ENCODE data around the gene PDF. TPM values are rescaled to one million over a fixed set of nuclear protein-coding genes. Genes with fewer than 3 reads are reported as not detected.

The PDF gene
- total RNA-seq, 4 donors from 2014 or later = 12.8 to 25.0 (median 19.1) TPM

DNA sequence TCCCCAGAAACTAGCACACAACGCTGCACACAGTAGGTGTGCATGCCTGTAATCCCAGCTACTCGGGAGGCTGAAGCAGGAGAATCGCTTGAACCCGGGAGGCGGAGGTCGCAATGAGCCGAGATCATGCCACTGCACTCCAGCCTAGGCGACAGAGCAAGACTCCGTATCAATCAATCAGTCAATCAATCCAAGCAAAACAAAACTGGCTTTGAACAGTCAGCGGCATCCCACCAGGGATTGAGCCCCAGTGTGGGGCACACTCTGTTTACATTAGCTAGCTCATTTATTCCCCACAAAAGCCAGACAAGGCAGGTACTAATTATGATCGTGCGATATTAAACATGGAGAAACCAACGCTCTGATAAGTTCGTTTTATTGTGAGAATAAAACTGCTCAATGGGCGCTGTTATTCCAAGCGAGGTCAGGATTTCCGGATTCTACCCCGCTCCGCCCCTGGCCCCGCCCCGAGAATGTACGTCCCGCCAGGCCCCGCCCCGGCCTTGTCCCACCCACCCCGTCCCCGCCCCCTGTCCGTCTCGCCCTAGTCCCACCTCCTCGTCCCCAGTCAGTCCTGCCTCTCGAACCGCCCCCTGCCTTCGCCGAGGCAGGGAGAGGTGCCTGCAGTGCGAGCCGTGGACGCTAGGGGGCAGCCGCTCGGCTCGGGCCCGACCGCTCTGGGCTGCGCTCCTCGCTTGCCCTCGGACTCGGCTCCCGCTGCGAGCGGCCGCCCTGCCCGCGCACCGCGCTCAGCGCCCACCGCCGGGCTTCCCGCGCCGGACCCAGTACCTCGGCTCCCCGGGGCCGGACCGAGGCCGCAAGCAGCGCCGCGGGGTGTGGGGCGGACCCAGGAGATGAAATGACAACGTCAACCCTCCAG, 19.5 kb downstream of the PDF start, which contains the start of gene VPS4A:
Gene VPS4A (plus strand): TSS at position 698 of the 880 bp plus-strand sequence. CDS start 162 bp downstream, at position 860.
- TF ChIP-seq, protein P1, sequence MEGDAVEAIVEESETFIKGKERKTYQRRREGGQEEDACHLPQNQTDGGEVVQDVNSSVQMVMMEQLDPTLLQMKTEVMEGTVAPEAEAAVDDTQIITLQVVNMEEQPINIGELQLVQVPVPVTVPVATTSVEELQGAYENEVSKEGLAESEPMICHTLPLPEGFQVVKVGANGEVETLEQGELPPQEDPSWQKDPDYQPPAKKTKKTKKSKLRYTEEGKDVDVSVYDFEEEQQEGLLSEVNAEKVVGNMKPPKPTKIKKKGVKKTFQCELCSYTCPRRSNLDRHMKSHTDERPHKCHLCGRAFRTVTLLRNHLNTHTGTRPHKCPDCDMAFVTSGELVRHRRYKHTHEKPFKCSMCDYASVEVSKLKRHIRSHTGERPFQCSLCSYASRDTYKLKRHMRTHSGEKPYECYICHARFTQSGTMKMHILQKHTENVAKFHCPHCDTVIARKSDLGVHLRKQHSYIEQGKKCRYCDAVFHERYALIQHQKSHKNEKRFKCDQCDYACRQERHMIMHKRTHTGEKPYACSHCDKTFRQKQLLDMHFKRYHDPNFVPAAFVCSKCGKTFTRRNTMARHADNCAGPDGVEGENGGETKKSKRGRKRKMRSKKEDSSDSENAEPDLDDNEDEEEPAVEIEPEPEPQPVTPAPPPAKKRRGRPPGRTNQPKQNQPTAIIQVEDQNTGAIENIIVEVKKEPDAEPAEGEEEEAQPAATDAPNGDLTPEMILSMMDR (IDR thresholded peaks at IDR 0.05) = peak in 2 of 3 donors; percentile 43 to 83
- ATAC-seq (ENCODE audit: low FRiP score) = peak; percentile 99

DNA sequence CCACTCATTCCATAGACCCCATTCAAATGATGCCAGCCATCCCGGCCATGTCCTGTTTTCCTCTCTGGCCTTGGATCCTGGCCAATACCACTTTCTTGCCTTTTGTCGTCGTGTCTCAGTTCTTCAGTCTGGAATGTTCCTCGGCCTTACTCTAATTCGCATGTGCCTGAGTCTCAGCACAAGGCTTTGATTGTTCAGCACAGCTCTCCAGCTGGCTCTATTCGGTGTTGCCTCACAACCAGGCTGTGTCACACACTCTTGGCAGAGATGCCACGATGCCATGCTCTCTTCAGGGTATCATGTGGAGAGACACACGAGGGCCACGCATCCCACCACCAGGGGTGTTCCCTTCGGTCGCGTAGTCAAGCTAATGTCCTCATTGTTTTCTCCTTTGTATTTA, 21.1 kb downstream of the PDF start:
- no peak for DNase-seq (ENCODE audit: low spot score)
- ATAC-seq (ENCODE audit: low FRiP score) = no peak
- TF ChIP-seq, protein P1 (IDR thresholded peaks at IDR 0.05) = no peak

More for the DNA sequence above, 19.5 kb downstream of the PDF start, which contains the start of gene VPS4A:
- DNase-seq (ENCODE audit: low spot score) = peak; percentile 90

DNA sequence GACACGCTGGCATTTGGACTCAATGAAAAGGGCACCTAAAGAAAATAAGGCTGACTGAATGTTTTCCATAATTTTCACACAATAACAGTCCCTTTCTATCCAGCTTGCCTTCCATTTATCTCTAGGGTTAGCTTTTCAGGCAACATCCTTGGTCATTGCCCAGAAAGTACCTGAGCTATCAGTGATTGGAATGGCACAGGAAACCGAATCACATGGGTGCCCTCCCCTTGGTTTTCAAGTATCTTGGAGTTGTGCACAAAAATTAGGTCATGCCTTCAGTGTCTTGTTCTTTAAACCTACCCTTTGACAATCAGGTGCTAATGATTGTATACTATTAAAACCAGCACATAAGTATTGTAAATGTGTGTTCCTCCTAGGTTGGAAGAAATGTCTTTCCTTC, 22.5 kb downstream of the PDF start:
- TF ChIP-seq, protein P1 (IDR thresholded peaks at IDR 0.05) = no peak
- no peak for DNase-seq (ENCODE audit: low spot score)
- ATAC-seq (ENCODE audit: low FRiP score) = no peak

DNA sequence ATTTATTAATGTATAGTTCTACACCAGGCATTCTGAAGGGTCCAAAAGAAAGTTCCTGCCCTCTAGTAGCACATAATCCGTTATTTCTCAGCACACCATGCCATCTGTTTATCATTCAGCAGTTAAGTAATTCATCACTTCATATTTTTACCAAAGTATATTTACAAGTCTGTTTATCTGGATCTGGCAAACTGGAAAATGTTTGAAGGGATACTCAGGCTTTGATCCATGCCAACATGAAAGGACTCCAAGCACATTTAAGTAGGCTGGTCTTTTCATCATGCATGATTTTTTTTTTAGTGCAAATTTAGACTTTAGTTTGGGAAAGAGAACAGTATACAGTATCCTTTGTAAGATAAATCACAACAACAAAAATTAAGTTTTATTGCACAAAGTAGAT, 23.3 kb downstream of the PDF start:
- no peak for ATAC-seq (ENCODE audit: low FRiP score)
- DNase-seq (ENCODE audit: low spot score) = no peak
- TF ChIP-seq, protein P1 (IDR thresholded peaks at IDR 0.05) = no peak

DNA sequence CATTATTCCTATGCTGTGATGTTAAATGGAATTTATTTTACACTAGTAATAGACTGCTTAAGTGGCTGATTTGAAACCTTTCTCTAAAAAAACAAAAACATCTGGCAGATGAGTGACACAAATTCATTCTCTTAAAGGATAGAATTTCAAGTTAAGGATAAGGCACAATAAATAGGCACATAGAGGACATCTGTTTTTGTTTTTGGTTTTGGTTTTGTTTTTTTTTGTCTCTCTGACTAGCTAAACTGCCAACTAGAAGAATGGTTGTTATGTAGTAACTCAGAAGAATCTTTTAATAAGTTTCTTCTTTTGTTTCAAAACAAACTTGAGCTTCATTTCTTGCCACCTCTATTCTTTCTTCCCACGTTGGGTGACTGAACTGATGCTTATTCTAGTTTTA, 24.4 kb downstream of the PDF start:
- DNase-seq (ENCODE audit: low spot score) (no peak), ATAC-seq (ENCODE audit: low FRiP score) (no peak)
- TF ChIP-seq, protein P1 (IDR thresholded peaks at IDR 0.05) = no peak

DNA sequence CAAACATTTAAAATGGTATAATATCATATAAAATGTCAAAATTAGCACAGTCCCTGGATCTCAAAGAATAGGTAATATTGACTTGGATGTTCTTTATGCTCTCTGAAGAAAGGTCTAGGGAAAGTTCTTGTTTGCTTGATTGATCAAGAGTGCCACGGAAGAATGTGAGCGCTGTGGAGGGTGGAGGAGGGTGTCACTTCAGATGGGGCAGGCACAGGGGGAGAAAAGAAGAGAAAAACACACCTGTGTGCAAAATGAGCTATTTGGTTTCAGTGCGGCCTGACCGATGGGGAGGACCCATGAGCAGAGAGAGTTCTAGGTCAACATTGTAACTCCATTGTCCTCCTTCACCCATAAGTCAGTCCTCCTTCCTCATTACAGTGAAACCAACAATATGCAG, 28.1 kb downstream of the PDF start:
- TF ChIP-seq, protein P1 (IDR thresholded peaks at IDR 0.05) = no peak
- ATAC-seq (ENCODE audit: low FRiP score) = no peak
- no peak for DNase-seq (ENCODE audit: low spot score)

DNA sequence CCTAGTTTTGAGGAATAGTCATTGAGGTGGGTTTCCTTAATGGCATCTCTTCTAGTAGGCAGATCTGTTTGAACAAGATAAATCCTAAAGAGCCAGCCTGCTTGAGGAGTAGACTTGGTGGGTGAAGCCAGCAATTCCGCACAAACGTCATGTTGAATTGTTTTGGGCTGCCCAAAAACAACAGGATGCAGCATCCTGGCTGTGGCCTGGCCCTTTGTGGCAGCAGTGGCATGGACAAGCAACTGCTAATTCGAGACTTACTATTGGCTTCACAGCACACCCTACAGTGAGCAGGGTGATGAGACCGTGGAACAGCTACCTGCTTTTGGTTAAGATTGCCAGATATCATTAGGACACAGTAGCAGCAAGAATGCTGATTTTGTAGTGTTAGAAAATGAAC, 28.5 kb downstream of the PDF start:
- TF ChIP-seq, protein P1 (IDR thresholded peaks at IDR 0.05) = no peak
- DNase-seq (ENCODE audit: low spot score) (no peak), ATAC-seq (ENCODE audit: low FRiP score) (no peak)
